Measurements from ENCODE around the gene LGALS1.

Gene LGALS1

DNA sequence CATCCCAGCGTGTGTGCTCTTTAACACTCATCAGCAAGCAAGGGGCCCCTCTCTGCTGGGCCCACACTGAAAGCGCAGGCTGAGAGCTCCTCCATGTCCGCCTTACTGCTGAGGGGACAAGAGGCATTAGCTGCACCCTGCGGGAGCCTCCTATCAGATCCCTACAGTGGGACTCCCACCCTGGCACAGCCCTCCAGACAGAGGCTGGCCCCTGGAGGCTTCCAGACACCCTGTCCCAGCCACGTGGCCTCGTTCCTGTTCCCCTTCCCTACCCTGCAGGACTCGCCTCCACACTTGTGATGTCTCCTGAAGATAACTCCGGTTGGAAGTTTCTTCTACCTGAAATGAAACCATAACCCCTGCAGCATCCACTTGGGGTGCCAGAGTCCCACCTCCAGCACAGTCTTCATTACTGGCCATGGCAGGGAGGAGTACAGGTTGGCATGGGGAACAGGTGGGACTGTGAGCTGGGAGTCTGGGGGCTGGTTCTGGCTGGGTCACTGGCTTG, 41.0 kb upstream of the LGALS1 start:
- TF ChIP-seq, protein P1, sequence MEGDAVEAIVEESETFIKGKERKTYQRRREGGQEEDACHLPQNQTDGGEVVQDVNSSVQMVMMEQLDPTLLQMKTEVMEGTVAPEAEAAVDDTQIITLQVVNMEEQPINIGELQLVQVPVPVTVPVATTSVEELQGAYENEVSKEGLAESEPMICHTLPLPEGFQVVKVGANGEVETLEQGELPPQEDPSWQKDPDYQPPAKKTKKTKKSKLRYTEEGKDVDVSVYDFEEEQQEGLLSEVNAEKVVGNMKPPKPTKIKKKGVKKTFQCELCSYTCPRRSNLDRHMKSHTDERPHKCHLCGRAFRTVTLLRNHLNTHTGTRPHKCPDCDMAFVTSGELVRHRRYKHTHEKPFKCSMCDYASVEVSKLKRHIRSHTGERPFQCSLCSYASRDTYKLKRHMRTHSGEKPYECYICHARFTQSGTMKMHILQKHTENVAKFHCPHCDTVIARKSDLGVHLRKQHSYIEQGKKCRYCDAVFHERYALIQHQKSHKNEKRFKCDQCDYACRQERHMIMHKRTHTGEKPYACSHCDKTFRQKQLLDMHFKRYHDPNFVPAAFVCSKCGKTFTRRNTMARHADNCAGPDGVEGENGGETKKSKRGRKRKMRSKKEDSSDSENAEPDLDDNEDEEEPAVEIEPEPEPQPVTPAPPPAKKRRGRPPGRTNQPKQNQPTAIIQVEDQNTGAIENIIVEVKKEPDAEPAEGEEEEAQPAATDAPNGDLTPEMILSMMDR (IDR thresholded peaks at IDR 0.05; ENCODE audit: low read depth, low read length): peak; percentile 4
- no peak for DNase-seq (ENCODE audit: extremely low read depth, low read depth)

DNA sequence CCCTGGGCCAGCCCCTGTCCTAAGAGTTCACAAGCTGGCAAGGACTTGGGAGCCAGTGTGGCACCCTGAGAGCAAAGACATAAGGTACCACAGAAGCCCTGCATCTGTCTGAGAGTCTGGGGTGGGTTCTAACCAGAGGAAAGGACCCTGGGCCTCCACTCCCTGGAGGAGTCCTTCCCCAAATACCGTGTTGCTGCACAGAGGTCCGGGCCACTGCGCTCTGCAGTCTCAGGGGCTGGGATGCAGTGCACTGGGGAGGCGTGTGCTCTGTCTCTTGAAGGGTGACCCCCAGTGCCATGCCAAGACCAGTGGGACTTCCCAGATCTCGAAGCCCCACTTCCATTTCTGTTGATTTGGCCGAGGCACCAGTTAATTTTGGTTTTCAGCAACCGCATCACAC, 40.3 kb upstream of the LGALS1 start:
- TF ChIP-seq, protein P1 (IDR thresholded peaks at IDR 0.05; ENCODE audit: low read depth, low read length): no peak

DNA sequence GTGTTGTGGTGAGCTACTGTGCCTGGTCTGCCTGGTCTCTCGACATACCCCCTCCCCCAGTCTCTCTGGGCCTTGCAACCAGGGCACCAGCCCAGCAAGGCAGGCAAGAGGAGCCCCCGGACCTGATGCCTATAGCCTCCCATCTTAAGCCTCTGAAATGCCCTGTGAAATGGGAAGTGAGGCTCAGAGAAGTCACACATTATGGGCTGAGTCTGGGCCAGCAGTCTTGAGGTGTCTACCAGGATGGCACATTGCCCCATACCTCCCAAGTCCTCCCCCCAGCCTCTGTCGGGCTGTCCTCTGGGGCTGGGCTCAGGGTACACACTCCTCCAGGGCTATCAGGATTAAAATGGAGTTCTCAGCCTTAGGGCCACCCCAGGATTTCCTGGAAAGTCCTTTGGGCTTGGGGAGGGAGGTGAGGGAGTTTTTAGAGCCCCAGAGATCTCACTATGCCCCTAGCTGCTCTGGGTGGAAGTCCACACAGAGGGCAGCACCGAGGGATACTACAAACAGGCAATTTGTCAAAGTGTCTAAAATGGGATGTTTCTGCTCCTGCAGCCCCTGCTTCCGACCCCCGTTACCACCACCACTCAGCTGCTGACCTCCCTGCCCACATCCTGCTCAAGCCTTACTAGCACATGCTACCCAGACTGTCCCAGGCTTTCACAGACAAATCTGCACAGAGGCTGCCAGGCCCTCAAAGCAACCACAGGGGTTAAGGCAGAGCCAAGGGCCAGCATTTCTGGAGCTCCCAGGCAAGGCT, 39.1 kb upstream of the LGALS1 start:
- no peak for DNase-seq (ENCODE audit: extremely low read depth, low read depth)
- TF ChIP-seq, protein P1 (IDR thresholded peaks at IDR 0.05; ENCODE audit: low read depth, low read length): no peak

More for the DNA sequence above, 40.3 kb upstream of the LGALS1 start:
- no peak for DNase-seq (ENCODE audit: extremely low read depth, low read depth)

DNA sequence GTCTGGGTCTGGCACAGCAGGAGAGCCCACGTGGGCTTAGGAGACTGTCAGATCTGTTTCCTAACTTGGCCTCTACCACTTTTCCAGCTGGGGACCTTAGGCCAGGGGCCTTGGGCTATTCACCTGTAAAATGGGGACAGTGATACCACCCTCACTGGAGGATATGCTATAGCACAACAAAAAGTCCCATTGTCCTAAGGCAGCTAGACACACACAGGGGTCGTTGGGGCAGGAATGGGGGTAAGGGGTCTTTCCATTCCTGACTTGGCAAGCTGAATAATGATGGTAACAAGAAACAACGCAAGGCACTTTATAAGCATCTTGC, 38.5 kb upstream of the LGALS1 start:
- TF ChIP-seq, protein P1 (IDR thresholded peaks at IDR 0.05; ENCODE audit: low read depth, low read length): no peak
- no peak for DNase-seq (ENCODE audit: extremely low read depth, low read depth)

DNA sequence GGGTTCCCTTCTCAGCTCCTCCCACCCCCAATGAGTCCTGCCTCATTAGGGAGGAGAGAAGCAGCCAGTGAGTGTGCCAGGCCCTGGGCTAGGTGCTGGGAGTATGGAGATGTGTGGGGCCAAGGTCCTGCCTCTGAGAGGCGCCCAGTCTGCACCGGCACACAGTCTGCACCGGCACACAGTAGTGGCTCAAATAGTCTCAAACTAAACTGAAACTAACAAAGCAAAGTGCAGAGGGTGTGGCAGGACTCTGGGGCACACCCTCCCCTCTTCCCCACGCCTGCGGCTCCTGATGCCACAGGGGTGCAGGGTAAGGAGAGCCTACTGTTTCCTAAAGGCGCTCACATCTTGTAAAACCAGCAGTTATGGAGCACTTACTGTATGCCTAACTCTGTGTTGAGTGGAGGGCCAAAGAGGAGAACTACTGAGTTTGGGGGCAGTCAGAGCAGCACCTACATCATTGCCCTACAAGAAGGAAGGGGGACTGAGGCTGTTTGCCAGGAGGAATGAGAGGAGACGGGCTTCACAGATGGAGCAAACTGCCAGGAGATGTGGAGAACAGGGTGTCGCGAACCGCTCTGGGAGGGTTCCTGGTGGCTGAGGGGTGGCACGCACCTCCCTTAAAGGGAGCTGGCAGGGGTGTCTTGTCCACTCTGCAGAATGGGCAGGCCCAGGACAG, 36.9 kb upstream of the LGALS1 start:
- no peak for DNase-seq (ENCODE audit: extremely low read depth, low read depth)
- TF ChIP-seq, protein P1 (IDR thresholded peaks at IDR 0.05; ENCODE audit: low read depth, low read length): no peak

DNA sequence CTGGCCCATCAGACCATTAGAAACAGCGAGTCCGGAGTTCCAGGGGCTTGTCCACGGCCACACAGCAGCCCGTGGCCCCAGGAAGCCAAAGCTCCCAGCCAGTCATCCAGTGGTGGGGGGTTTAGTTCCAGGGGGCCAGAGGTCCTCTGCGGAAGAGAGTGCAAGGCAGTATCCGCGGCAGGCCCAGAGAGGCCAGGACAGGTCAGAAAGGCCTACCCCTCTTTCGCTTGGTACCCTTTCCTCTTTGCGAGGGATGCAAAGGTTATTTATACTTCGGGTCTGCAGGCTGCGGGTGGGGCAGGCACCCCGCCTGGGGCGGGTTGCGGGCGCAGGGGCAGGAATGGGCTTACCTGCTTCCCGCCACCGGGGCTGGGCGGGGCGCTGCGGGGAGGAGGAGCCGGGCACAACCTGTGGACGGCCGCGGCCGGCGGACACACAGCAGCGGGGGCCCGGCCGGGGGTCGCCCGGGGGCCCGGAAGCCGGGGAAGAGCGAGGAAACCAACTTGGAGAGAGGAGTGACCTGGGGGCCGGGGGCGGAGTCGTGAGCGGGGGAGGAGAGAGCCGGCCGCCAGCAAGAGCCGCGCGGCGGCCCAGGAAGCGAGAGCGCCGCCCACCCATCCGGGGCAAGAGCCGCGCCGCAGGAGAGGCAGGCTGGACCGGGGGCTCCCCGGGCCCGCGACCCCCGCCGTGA, 36.2 kb upstream of the LGALS1 start, which contains the start of gene SH3BP1:
Gene SH3BP1, plus strand, starts transcription at position 600 of the 691 bp plus-strand sequence. CDS start 119 bp downstream, outside the sequence.
- DNase-seq (ENCODE audit: extremely low read depth, low read depth): no peak
- TF ChIP-seq, protein P1 (IDR thresholded peaks at IDR 0.05; ENCODE audit: low read depth, low read length): no peak
